ENCODE data around the gene CD9.
"Not testable (repeated sequence)": the region's sequence is repeated elsewhere in the genome, so short reads cannot be mapped to it uniquely, and the experiment has no call there.

The CD9 gene

DNA sequence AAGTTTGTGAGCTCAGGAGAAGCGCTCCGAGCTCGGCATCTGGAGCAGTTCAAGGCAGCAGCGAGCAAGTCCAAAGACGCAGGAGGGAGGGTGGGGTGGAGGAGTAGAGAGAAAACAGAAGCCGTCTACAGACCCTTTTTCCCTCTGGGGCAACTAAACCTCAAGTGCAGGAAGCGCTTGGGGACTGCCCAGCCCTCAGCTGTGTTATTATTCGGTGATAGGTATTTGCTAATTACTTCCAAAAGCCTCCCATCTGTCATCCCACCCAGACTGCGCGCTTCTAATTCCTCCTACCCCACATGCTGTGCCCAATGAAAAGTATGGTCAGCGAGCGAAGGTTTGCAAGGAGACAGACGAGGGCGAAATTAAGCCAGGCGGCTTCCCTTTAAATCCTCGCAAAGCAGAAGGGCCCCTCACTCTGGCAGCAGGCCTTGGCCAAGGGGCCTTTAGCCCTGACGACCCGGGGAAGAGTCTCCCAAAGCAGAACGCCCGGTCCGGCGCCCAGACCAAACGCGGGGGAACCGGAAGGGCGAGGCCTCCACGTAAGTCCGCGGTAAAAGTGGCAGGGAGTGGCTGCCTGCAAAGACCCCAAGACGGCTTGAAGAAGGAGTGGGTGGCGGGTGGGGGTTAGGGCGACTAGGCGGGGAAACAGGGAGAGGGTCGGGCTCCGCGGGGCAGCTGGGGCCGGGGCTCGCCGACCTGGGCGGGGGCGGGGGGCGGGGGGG lies 507 bp upstream of the CD9 start:
- DNase-seq: peak; percentile 45

DNA sequence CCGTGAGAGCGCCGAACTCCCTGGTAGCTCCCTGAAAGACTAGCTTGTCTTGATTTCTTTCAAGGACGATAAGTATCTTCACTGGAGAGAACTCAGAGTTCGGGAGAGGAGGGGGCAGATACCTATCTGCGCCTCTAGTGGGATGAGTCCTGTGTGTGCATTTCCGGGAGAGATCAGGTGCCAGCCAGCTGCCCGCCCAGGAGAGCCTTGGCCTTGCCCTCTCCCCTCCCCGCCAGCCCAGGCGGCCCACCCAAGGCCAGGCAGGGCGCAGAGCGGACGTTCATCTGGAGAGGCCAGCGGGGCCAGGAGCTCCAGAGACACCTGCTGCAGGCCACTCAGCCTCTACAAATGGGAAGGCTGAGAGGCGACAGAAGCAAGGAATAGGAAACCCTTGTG lies 1.0 kb downstream of the CD9 start:
- no peak for DNase-seq

DNA sequence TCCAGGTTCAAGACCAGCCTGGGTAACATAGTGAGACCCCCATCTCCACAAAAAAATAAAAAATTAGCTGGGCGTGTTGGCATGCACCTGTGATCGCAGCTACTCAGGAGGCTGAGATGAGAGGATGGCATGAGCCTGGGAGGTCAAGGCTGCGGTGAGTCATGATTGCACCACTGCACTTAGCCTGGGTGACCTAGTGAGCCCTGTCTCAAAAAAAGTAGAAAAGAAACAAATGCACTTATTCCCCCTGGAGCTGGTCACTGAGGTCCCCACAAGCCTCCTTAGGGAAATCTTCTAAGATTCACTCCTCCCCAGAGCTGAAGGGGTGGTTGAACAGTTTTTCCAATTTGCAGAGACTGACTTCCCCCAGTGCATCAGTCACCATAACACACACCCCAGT lies 1.6 kb downstream of the CD9 start:
- DNase-seq: no peak

DNA sequence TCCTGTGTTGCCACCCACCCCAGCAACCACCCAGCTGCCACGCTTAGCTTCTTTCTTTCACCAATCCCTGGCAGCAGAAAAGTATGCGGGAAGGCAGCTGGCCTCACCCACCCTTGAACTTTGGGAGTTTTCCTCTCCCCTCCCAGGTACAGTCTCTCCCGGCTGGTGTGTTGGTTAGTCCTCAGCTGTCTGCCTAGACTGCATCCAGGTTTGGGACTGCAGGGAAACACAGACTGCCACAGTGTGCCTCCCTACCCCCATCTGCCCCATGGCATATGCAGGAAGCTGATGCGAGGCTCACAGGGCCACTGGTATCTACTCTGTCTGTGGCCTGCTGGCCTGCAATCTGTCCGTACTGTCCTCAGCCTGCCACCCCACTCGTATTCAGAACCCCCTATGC lies 2.1 kb downstream of the CD9 start:
- DNase-seq: no peak

DNA sequence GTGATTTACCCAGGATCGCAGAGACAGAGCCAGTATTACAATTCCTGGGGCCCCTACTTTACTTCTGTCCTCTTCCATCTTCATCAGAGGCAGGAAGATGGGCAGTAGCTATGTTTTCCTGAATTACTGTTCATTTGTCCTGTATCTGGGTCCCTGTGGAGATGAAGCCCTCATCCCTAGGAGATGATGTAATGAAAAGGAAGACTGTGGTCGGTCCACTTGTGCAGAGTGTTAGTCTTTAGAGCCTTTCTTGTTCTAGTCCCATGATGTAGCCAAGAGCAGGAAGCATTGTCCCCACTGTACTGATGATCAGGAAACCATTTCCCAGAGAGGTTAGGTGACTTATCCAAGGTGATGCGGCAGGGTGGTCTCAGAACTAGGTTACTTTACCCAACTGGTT lies 2.6 kb downstream of the CD9 start:
- no peak for DNase-seq

DNA sequence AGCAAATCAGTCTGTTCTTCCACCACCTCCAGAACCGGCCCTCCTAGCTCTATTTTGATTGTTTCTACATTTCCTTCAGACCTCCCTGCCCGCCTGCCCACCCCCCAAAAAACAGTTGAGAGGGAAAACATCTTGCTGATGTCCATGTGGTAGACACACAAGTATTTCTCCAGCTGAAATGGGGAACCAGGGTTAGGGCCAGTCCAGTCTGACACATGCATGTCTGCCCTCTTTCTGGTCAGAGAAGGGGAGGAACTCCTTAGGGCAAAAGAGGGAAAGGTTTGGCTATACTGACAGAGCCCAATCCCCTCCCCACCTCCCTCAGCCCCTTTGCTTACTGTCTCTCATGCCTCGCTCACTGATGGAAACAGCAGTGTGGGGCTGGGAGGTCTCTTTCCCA lies 3.4 kb downstream of the CD9 start:
- DNase-seq: no peak

DNA sequence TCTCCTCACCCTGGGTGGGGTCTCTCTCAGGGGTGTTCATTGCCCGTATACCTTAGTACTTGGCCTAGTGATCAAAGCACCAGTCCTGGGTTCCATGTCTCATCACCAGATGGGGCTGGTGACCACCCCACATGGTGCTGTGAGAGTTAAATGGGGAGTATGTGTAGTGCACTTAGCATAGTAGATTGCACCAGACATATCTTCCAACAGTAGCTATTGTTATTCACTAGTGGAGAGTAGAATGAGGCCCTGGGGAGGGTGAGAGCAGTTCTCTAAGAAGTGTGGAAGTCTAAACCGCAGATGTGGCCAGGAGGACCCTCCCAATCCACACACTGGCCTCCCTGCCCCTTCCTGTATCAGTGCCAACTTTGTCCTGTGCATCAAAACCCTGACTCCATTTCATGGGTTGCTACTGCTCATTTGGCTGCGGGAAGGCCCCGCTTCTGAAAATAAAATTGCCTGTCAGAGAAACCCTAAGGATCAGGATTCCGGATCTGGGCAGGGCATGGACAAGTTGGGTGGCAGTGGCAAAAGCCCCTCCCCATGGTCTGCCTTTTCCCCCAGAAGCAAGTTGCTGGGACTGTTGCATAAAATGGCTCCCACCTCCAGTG lies 4.4 kb downstream of the CD9 start:
- DNase-seq: peak; percentile 46

DNA sequence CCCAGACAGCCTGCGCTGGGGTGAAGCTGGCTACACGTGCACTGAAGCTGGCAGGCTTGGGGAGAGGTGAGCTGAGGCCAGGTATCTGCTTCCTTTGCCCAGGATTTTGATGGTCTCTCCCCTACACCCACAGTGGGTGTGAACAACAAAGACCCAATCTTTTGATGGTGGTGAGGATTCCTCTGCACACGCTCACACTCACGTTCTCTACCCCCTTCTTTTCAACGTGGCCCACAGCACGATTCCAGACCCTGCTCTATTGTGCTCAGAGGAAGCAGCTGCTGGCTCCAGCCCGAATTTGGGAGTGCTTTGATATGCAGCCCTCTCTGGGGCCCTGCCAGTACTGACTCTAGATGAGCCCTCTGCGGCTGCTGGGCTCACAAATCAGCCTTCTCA lies 4.9 kb downstream of the CD9 start:
- peak; percentile 39 for DNase-seq

DNA sequence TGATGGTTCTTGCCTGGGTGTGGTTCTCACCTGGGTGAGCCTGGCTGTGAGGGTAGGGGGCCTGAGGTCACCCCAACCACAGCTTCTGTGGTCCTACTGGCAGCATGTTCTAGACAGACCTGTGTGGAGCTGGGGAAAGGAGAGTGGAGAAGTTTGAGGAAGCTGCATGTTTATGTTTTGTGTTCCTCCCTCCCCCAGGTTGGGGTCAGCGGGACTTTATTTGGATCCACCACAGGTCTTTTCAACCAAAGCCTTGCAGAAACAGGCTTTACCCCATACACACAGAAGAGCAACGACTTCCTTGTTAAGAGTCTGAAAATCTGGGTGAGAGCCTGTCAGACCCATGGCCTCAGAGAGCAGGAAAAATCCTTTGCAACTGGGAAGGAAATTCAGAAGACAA lies 5.6 kb downstream of the CD9 start:
- DNase-seq: no peak

DNA sequence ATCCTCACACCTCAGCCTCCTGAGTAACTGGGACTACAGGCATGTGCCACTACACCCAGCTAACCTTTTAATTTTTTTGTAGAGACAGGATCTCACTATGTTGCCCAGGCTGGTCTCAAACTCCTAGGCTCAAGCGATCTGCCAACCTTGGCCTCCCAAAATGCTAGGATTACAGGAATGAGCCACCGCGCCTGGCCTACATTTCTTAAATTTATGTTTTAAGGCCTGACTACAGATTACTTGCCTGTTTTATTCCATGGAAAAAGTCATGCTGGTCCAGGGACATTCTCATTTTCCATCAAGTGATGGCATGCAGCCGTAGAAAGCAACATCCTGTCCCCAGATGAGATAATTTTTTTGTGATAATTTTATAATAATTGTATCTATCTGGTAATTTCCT lies 6.1 kb downstream of the CD9 start:
- DNase-seq: no peak

DNA sequence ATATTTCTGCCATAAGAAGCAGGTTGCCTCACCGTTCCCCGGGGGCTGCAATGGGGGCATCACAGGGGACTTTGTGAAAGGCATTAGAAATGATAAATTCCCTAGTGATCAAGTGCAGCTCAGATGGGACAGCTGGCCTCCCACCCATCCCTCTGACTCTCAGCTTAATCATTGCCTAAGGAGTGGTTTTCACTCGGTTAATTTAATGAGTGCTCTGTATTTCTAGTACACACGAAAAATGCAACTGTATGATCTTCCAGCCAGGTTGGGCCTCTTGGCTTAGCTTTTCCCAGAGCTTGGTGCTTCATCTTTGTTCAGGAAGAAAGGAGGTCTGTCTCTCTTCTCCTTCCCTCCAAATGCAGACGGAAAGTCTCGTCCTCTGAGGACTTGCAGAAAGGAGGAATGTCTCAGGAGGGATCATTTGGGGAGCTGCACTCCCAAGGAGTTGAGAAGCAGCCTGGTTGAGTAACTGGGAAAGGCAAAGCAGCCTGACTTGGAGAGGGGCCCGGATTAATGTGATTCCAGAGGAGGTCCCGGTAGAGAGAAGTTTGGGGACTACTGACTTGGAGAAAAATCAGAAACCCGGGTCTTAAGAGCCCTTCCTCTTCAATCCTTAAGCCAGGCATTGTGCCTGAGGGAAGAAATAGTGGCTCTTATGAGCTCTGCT lies 7.2 kb downstream of the CD9 start:
- peak; percentile 24 for DNase-seq

DNA sequence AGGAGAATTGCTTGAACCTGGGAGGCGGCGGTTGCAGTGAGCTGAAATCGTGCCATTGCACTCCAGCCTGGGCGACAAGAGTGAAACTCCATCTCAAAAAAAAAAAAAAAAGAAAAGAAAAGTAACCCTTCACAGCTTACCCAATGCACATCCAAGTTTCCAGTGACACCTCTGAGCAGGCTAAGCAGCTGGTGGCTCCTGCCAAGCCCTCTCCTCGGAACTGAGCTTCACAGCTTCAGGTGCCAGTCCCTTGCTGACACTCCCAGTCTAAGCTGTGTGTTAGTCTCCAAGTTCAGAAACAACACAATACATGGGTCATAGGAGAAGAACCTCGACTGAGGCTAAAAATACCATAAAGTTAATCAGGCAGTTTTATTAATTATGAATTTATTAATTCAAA lies 7.9 kb downstream of the CD9 start:
- no peak for DNase-seq

DNA sequence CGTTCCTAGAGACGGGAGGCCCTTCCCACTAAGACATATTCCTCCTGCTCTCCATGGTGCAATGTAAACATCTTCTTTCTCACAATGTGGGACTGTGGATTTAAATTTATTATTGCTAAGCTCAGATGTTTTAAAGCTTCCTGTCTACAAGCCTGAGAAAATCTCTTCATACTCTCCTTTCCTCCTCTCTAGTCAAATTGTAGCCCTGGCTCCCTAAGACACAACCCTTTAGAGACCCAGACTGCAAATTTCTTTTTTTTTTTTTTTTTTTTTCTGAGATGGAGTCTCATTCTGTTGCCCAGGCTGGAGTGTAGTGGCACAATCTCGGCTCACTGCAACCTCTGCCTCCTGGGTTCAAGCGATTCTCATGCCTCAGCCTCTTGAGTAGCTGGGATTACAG lies 9.2 kb downstream of the CD9 start:
- DNase-seq: not testable (repeated sequence)

DNA sequence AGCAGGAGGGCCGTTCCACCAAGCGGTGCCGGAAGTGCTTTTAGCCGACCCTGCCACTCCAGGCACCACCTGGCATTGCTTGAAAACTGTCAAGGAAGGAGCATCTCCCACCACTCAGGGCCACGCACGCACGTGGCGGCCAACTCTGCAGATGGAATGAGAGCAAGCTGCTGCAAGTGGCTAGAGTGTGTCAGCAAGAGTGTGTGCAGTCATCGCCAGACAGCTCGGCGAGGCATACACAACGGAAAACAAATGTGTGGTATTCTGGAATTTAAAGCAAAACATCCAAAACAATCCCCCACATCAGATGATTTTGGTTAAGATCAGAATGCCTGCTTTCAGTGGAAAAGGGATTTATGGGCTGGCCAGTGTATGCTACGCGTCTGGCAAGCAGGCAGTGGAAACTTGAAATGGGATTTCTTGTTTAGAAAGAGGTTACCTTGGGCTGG lies 11.2 kb downstream of the CD9 start:
- peak; percentile 93 for DNase-seq

DNA sequence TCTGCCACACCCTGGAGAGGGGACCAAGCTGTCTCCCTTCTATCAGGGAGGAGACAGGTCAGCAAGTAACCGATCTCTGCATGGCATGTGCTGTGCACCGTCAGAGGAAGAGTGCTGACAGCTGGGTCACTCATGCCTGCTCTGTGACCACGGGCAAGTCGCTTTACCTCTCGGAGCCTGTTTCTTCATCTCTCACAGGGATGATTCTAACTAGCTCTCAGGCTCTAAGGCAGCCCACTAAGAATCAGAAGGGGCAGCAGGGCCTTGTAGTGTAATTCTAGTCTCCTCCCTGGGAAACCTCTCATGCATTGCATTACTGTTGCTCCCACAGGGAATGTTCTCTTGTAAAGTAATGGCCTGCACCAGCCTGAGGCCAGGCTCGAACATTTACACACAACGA lies 11.9 kb downstream of the CD9 start:
- no peak for DNase-seq

DNA sequence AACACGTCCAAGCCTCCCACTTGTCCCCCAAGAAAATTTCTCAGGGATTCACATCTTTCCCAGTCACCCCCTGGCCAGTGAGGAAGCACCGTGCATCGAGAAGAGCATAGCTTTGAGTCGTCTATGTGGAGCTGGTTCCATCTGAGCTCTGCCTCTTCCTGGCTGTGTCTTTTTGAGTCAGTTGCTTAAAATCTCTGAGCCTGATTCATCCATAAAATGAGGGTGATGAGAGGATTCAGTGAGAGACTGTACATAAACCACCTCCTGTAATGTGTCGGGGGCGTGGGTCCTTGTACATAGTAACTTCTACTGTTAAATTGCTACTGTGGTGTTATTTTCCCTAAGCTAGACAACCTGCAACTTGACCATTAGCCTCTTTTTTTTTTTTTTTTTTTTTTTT lies 13.8 kb downstream of the CD9 start:
- no peak for DNase-seq

DNA sequence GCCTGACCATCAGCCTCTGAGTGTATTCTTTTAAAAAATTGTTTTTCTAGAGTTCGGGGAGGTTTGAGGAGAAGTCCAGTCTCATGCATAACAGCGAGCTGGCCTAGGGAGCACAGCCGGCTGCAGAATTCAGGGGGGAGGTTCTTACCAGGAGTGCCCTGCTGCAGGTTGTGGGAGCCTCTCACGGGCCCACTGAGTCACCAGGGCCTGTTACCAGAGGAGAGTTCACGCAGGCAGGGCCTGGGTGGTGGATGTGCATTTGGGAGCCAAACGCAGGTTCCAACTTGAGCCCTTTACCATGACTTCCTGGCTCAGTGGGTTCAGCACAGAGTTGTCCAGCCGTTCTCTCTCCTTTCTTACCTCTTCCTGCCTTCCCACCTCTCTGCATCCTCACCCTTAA lies 14.4 kb downstream of the CD9 start:
- DNase-seq: no peak

DNA sequence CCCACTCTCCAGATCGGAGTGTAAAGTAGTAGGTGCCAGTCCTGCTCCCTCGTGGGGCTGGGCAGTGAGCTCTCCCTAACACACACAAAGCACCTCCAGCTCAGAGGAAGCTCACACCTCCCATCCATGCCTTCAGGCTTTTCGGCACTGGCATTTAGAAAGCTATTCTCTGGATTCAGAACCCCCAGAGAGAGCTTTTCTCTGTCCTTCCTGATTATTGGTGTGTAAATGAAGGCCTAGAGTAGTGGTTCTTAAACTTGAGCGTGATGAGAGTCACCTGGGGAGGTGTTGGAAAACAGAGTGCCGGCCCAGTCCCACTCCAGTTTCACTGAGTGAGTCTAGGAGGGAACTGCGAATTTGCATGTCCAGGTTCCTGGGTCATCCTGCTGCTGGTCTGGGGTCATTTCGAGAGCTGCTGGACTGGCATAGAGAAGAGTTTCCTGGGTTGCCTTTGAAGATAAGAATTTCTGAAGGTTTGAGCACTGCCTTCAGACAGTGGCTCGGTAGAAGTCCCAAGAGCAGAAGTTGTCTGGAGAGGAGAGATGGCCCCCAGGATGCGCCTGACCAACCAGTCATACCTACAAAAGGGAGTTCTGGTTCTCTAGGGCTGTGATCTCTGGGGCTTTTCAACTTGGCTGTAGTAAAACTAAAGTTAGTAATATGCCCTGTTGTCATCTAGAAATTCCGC lies 15.1 kb downstream of the CD9 start:
- no peak for DNase-seq

DNA sequence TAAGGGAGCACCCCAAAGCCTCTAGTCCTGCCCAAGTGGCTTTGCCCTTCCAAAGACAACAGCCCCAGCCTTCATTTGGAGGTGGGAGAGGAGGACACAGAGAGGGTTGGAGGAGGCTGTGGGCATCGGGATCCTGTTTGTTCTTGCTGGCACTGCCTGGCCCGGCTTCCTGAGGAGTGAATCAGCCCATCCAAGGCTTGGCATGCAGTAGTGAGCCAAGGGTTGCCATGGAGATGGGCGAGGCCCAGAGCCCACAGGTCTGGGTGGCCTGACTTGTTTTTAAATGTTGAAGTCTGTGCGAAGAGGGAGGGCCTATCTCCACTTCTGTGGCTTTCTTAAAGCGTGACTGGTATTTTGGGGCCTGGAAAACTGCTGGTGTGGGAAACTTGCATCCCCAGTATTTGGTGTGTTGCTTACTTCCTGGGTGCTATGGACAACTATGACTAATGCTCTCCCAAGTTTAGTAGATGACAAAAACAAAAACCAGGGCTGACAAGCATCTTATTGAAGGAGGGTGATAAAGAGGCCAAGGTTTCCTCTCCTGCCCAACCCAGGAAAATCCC lies 15.8 kb downstream of the CD9 start:
- DNase-seq: peak; percentile 43

DNA sequence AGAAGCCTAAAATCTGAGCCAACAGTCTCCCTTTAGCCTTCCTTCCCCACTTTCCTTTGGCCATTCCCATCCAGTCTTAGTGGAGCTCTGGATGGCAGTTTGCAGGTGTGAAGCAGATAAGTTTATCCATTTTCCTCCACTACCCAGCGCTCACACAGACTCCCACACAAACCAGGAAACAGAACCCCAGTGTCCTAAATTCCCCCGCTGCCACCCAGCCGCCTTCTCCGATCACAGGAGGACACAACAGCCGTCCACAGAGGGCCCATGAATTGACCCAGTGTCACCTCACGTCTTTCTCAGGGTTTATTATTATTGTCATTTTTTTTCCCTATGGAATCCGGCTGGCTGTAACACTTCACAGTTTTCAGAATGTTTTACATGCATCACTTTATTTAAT lies 16.4 kb downstream of the CD9 start:
- no peak for DNase-seq

DNA sequence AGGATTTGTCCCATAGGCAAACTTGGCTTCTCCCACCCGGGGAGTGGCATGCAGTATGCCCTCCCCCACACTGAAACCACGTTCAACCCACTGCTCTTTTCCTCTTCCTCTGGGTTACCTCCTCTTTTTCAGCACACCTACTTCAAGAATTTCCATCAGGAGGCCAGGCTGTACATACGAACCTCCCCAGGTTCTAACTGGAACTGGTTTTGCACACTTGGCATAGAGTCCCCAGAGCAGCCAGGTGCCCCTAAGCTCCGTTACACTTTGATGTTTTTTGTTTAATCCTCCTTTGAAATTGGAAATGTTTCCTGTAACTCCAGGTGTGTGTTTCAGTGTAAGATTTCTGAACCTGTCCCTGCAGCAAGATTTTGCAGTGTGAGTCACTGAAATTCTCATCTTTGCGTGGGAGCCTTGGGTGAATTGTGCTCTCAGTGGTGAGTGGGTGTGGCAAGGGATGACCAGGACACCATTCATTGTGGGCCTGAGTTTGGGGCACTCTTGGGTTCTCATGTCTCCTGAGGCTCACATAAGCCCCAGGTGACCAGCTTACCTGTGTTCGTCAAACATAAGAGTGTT lies 18.2 kb downstream of the CD9 start:
- no peak for DNase-seq

DNA sequence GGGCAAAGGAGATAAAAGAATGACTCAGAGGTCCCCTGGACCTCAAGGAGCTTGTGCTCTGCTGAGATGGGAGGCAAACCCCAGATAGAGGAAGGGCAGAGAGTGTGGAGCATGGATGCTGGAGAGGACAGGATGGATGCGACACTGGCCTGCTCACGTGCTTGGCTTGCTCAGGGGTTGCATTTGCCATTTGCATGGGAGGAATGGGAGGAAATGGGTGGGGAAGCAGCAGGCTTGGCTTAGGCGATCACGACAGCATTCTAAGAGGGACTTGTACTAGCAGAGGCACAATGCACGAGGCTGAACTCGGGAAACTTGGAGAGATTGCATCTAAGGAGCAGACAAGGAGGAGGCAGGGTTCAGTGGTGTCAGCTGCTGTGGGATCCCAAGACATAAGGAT lies 19.8 kb downstream of the CD9 start:
- no peak for DNase-seq

DNA sequence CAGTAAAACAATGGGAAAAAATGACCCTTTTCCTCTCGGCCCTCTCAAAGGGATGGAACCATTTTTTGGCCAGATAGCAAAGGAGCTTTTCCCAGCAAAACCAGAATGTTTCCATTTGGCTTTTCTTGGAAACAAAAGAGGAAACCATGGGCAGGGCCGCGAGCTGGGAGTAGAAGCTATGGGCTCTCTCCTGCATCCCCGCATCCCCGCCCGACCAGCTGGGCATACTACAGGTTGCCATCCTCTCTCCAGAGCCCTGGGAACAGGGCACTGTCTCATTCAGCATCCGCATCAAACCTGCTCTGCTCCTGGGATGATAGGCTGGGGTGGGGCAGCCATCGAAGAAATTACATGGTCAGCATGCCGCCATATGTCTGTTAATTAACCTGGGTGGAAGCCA lies 20.9 kb downstream of the CD9 start:
- DNase-seq: no peak
